DND-41 (cell line): Measurements from ENCODE around the gene DNAJC5.

ENCODE experiments used
- ATAC-seq: fragments of 200-7000 bp; cut with Tn5 transposase; 3 replicates; pipeline ENCODE4 v1.9.1; 2021; ENCODE audit warnings: low read depth; ENCODE audit not compliant: insufficient read depth
- DNase-seq: peaks from one replicate; pipeline ENCODE4 v3.0.0-alpha.2; 2020
- H2AFZ ChIP-seq: 2 replicates; pipeline ENCODE4 v1.6.0; 2012; ENCODE audit warnings: low read depth, low read length
- H3K27ac ChIP-seq: 2 replicates; pipeline ENCODE4 v1.5.1; 2012; ENCODE audit warnings: low read length, inconsistent platforms
- H3K27me3 ChIP-seq: fragments of 200-600 bp; sonication (generic); 2 replicates; pipeline ENCODE4 v1.6.0; 2012; ENCODE audit warnings: low read length, mild to moderate bottlenecking, inconsistent platforms; ENCODE audit not compliant: insufficient read depth, poor library complexity
- H3K36me3 ChIP-seq: 2 replicates; pipeline ENCODE4 v1.5.1; 2012; ENCODE audit warnings: low read length, inconsistent platforms; ENCODE audit not compliant: insufficient read depth
- H3K4me1 ChIP-seq: 2 replicates; pipeline ENCODE4 v1.5.1; 2012; ENCODE audit warnings: mild to moderate bottlenecking, low read length; ENCODE audit not compliant: insufficient read depth
- H3K4me2 ChIP-seq: 2 replicates; pipeline ENCODE4 v1.6.0; 2012; ENCODE audit warnings: mild to moderate bottlenecking, moderate library complexity, low read length, inconsistent platforms; ENCODE audit not compliant: insufficient read depth
- H3K4me3 ChIP-seq, 2 experiments: fragments of 200-600 bp in 1 of 2; shearing (Covaris generic) in 1 of 2; 2 replicates each; pipeline ENCODE4 v1.5.1; 2012 to 2016; ENCODE audit warnings: inconsistent platforms in 2 of 2, low read length in 2 of 2, mild to moderate bottlenecking in 2 of 2, low read depth in 1 of 2, moderate library complexity in 1 of 2
- H3K79me2 ChIP-seq: 2 replicates; pipeline ENCODE4 v1.6.0; 2012; ENCODE audit warnings: low read length, inconsistent platforms; ENCODE audit not compliant: insufficient read depth
- H3K9ac ChIP-seq: 2 replicates; pipeline ENCODE4 v1.6.0; 2012; ENCODE audit warnings: low read depth, mild to moderate bottlenecking, inconsistent platforms, low read length, moderate library complexity
- H3K9me3 ChIP-seq: 2 replicates; pipeline ENCODE4 v1.5.1; 2012; ENCODE audit warnings: low read length, moderate library complexity, mild to moderate bottlenecking, inconsistent platforms; ENCODE audit not compliant: insufficient read depth, severe bottlenecking
- H4K20me1 ChIP-seq: 2 replicates; pipeline ENCODE4 v1.6.0; 2012; ENCODE audit warnings: low read length; ENCODE audit not compliant: insufficient read depth
- CTCF ChIP-seq: IDR thresholded peaks from 2 replicates; pipeline ENCODE4 v1.5.1; 2012; ENCODE audit warnings: borderline replicate concordance, low read length, moderate library complexity, mild to moderate bottlenecking; ENCODE audit not compliant: poor library complexity, severe bottlenecking; ENCODE audit errors: extremely low read depth
- EZH2 ChIP-seq: IDR thresholded peaks from 3 replicates; pipeline ENCODE4 v1.6.1; 2012; ENCODE audit warnings: borderline replicate concordance, low read depth, mild to moderate bottlenecking, moderate library complexity, low read length, inconsistent platforms; ENCODE audit not compliant: severe bottlenecking

The DNAJC5 gene

GRCh38 chr20:63856098-63856511 lies 38.8 kb upstream of the DNAJC5 start:
- no peak overlapping the region for H2AFZ ChIP-seq
- peaks cover under 1% of the 10 kb centered on the region; the same call in 1 of the 2 replicates for H3K36me3 ChIP-seq
- H3K27ac ChIP-seq = no peak overlapping the region
- peaks cover 12% of the 10 kb centered on the region for H3K4me1 ChIP-seq
- H3K4me3 ChIP-seq = no peak overlapping the region
- no peak for TF ChIP-seq EZH2
- no peak for TF ChIP-seq CTCF
- H3K9ac ChIP-seq = no peak overlapping the region
- no peaks in the 10 kb centered on the region for H3K79me2 ChIP-seq
- DNase-seq = no peak
- H4K20me1 ChIP-seq = peaks cover 14% of the 10 kb centered on the region
- H3K4me2 ChIP-seq = no peak overlapping the region
- ATAC-seq = no peak
- H3K9me3 ChIP-seq = no peaks in the 10 kb centered on the region
- no peaks in the 10 kb centered on the region for H3K27me3 ChIP-seq

- Histone ChIP-seq H3K27me3 (no peaks in the 10 kb centered on the region), H3K9ac (no peak overlapping the region), H3K79me2 (no peaks in the 10 kb centered on the region), H3K4me2 (no peak overlapping the region), H4K20me1 (peaks cover 14% of the 10 kb centered on the region), H3K9me3 (no peaks in the 10 kb centered on the region), H3K36me3 (peaks cover 16% of the 10 kb centered on the region), H3K4me3 (no peak overlapping the region), H2AFZ (no peak overlapping the region), H3K27ac (no peak overlapping the region), H3K4me1 (peaks cover 12% of the 10 kb centered on the region)
- TF ChIP-seq CTCF (no peak), EZH2 (no peak)
- 0 out of 3 replicates have a peak, but pooled peaks have one; percentile 7 for ATAC-seq
- DNase-seq = no peak
Measured at GRCh38 chr20:63857764-63858392, 37.0 kb upstream of the DNAJC5 start.

- peak; percentile 39 for ATAC-seq
- DNase-seq = peak; percentile 29
- 0 out of 2 replicates have a peak overlapping the region, but pooled peaks have one; percentile 15 for H3K9ac ChIP-seq
- no peak overlapping the region for H3K4me2 ChIP-seq
- no peak overlapping the region; the same call in 1 of the 2 replicates for H3K27ac ChIP-seq
- H3K36me3 ChIP-seq = peaks cover 21% of the 10 kb centered on the region
- H3K4me1 ChIP-seq = peaks cover 18% of the 10 kb centered on the region
- TF ChIP-seq EZH2 (no peak), CTCF (no peak)
- H2AFZ ChIP-seq = no peak overlapping the region
- H3K79me2 ChIP-seq = peaks cover 6% of the 10 kb centered on the region
- H3K27me3 ChIP-seq = no peaks in the 10 kb centered on the region
- no peak overlapping the region for H3K4me3 ChIP-seq
- H4K20me1 ChIP-seq = peaks cover 14% of the 10 kb centered on the region
- H3K9me3 ChIP-seq = no peaks in the 10 kb centered on the region
Measured at GRCh38 chr20:63858393-63859165, 36.3 kb upstream of the DNAJC5 start.
